Stimulated activated naive CD8-positive, alpha-beta T cell treated with anti-CD3 and anti-CD28 coated beads, Interleukin-15, amount 100 ng/mL, for 72 hours (primary cell): Measurements from ENCODE around the gene MAN2B2.
A peak's percentile ranks its signal among the peaks of the same experiment; 100 is the strongest.

Source experiments
- ATAC-seq: fragments of 150-1000 bp; cut with Tn5 transposase; 2 replicates; pipeline ENCODE4 v1.10.0; 2021; ENCODE audit warnings: mild to moderate bottlenecking, moderate library complexity
- DNase-seq, 2 donors: peaks; one replicate each; pipeline ENCODE4 v3.0.0; 2021 to 2022
- H3K27ac Mint-ChIP-seq, 2 donors: one replicate each; pipeline ENCODE4 v1.8.0; 2022; ENCODE audit warnings: mild to moderate bottlenecking in 2 of 2, mixed read lengths in 2 of 2, moderate library complexity in 2 of 2
- H3K27me3 Mint-ChIP-seq: one replicate; pipeline ENCODE4 v1.8.0; 2022; ENCODE audit warnings: mixed read lengths
- H3K4me1 Mint-ChIP-seq: one replicate; pipeline ENCODE4 v1.8.0; 2022; ENCODE audit warnings: mild to moderate bottlenecking, mixed read lengths
- H3K4me3 Mint-ChIP-seq, 2 donors: one replicate each; pipeline ENCODE4 v1.8.0; 2022; ENCODE audit warnings: mild to moderate bottlenecking in 2 of 2, mixed read lengths in 2 of 2, moderate library complexity in 1 of 2
- H3K9me3 Mint-ChIP-seq, 2 donors: one replicate each; pipeline ENCODE4 v1.8.0; 2022; ENCODE audit warnings: mixed read lengths in 2 of 2

Gene MAN2B2

DNA sequence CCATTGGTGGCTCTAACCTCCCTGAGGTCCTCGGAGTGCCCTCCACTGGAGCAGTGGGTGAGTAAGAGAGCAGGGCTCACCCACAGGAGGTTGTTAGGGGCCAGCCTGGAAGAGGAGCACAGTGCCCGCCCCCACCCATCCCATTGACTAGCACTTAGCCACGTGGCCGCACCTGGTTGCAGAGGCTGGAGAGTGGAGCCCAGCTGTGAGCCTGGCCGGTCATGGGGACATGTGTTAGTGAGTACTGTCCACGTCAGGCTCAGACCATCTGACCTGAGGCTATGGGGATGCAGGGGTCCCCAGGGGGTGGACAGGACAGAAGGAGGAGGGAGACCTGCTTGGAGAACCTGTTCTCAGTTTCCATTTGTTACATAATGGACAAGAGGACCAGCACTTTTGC, 1.4 kb upstream of the MAN2B2 start:
- H3K9me3 Mint-ChIP-seq, result peaks cover 0 to 10% of the 10 kb centered on the region in 2 donors
- DNase-seq (no peak), ATAC-seq (no peak)
- peak overlapping the region; percentile 91 to 95 for H3K4me3 Mint-ChIP-seq
- peaks cover 18% of the 10 kb centered on the region for H3K4me1 Mint-ChIP-seq
- H3K27me3 Mint-ChIP-seq, result no peaks in the 10 kb centered on the region
- no peak overlapping the region for H3K27ac Mint-ChIP-seq

DNA sequence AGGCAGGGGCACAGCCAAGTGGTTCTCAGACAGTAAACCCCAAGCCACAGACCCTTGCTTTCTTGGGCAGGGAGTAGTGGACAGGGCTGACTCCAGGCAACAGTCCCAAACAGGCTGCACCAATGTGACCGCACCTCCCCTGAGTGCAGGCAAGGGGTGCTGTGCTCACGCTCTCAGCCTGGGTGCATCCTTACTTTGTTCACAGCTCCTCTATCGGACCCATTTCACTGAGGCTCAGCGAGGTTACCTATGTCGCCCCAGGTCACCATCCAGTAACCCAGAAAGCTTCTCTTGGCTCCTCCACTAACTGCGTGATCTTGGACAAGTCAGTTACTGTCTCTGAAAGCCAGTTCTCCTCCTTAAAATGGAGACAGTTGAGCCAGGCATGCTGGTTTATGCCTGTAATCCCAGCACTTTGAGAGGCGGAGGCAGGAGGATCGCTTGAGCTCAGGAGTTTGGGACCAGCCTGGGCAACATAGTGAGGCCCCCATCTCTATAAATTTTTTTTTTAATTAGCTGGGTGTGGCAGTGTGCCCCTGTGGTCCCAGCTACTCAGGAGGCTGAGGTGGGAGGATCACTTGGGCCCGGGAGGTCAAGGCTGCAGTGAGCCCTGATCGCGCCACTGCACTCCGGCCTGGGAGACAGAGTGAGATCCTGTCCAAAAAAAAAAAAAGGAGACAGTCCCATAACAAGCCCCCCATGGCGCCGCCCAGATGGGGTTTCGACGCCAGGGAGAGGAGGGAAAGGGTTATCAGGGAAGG, 823 bp upstream of the MAN2B2 start:
- DNase-seq (no peak), ATAC-seq (peak; percentile 1)
- peak overlapping the region; percentile 91 to 95 for H3K4me3 Mint-ChIP-seq
- H3K27ac Mint-ChIP-seq, result peak overlapping the region; percentile 92
- H3K4me1 Mint-ChIP-seq, result peaks cover 18% of the 10 kb centered on the region
- peaks cover 0 to 12% of the 10 kb centered on the region in 2 donors for H3K9me3 Mint-ChIP-seq
- H3K27me3 Mint-ChIP-seq, result no peaks in the 10 kb centered on the region

DNA sequence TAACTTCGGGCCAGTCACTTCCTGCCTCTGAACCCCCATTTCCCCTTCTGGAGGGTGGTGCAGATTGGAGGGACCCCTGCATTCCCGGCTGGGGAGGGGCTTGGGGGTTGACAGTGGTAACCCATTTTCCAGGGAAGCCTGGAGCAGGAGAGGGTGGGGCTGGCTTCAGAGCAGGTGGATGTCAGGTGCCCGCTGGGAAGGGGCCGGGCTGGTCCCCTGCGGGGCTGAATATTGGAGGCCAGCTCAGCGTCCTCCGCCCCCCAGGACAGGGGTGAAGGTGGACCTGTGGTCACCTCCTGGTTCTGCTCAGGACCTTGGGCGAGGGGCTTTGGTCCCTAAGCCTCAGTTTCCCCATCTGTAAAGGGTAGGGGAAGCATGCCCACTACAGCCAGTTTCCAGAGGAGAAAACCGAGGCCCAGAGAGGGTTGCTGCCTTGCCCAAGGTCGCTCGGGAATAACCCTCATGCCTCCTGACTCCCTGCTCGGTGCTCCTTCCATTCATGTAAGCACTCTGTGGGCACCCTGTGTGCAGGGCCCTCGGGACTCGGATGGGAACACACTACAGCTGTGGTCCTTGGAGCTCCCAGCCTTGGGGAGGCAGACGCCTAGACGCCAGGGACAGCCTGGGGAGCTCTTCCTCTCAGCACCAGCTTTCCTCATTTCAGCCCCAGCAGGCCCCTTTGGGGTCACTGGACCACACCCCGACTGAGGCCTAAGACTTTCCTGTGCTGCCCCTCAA, 683 bp downstream of the MAN2B2 start:
- ATAC-seq (peak; percentile 10), DNase-seq (no peak)
- Mint-ChIP-seq H3K9me3 (peaks cover 4 to 18% of the 10 kb centered on the region in 2 donors), H3K4me3 (peak overlapping the region; percentile 79 to 95), H3K4me1 (peaks cover 22% of the 10 kb centered on the region), H3K27ac (peak overlapping the region; percentile 69 to 93), H3K27me3 (no peaks in the 10 kb centered on the region)

DNA sequence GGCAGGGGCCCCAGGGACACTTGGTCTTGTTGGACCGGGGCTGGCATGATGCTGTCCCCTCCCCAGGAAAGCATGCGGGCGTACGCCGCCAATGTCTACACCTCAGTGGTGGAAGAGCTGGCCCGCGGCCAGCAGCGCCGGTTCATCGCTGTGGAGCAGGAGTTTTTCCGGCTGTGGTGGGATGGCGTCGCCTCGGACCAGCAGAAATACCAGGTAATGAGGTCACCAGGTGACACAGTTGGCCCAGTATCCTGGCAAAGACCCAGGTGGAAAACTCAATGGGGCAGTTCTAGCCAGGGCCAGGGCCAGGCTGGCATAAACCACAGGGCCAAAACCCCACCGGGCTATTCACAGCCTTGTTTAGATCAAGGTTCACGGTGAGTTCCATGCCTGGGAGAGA, 1.5 kb downstream of the MAN2B2 start:
- H3K4me3 Mint-ChIP-seq, result no peak overlapping the region
- DNase-seq, result no peak
- H3K4me1 Mint-ChIP-seq, result peaks cover 22% of the 10 kb centered on the region
- ATAC-seq, result no peak
- H3K27ac Mint-ChIP-seq, result no peak overlapping the region
- no peaks in the 10 kb centered on the region for H3K27me3 Mint-ChIP-seq
- peaks cover 4 to 11% of the 10 kb centered on the region in 2 donors for H3K9me3 Mint-ChIP-seq

DNA sequence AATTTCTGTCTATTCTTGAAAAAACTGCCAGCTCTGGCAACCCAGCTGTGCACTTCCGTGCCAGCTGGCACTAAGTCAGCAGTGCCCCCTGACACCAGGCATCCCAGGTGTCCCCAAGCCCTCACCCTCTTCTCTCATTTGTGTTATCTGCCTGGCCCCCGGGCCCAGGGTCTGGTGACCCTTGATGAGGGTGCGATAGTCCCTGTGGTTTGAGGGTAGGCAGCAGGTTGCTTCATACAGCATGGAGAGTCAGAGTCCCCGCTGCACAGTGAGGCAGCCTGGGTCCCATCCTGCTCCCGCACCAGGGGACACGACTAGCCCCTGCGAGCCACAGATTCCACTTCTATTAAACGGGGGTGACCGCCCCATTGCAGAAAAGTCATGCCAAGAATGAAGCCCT, 1.9 kb downstream of the MAN2B2 start:
- DNase-seq, result no peak
- Mint-ChIP-seq H3K4me3 (peak overlapping the region in 1 of 2 donors; percentile 52), H3K27me3 (no peaks in the 10 kb centered on the region), H3K4me1 (peaks cover 22% of the 10 kb centered on the region), H3K9me3 (peaks cover 4 to 8% of the 10 kb centered on the region in 2 donors), H3K27ac (no peak overlapping the region)
- ATAC-seq, result no peak

DNA sequence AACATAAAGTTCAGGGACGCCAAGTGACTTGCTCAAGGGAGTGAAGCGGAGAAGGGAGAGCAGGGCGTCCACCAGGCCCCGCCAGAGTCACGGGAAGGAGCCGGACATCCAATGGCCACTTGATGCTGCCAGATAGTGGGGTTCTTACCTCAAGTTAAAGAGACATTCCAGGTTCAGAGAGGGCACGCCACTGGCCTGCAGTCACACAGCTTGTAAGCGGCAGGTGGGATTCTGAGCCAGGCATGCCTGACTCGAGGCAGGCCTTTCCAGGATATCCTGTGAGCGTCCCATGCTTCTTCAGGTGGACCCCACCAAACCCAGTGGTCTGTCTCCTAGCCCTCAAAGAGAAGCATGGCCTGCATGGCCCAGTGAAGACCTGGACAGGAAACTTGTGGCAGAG, 2.4 kb downstream of the MAN2B2 start:
- ATAC-seq, result no peak
- H3K4me1 Mint-ChIP-seq, result peaks cover 22% of the 10 kb centered on the region
- peaks cover 4 to 8% of the 10 kb centered on the region in 2 donors for H3K9me3 Mint-ChIP-seq
- H3K27ac Mint-ChIP-seq, result no peak overlapping the region
- H3K27me3 Mint-ChIP-seq, result no peaks in the 10 kb centered on the region
- H3K4me3 Mint-ChIP-seq, result no peak overlapping the region
- DNase-seq, result no peak

DNA sequence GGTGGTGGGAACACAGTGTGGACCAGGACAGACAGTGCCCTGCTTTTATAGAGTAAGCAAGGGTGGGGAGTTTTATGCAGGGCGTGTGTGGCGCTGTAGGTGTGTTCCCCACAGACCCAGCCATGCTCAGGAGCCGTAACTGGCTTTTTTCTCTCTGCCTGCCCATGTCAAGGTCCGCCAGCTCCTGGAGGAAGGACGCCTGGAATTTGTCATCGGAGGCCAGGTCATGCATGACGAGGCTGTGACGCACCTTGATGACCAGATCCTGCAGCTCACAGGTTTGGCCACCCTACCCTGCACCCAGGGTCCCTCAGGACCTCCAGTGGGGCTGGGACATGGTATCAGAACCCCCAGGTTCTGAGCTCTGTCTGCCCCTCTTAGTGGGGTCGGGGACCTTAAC, 3.2 kb downstream of the MAN2B2 start:
- Mint-ChIP-seq H3K4me1 (peaks cover 22% of the 10 kb centered on the region), H3K4me3 (no peak overlapping the region)

DNA sequence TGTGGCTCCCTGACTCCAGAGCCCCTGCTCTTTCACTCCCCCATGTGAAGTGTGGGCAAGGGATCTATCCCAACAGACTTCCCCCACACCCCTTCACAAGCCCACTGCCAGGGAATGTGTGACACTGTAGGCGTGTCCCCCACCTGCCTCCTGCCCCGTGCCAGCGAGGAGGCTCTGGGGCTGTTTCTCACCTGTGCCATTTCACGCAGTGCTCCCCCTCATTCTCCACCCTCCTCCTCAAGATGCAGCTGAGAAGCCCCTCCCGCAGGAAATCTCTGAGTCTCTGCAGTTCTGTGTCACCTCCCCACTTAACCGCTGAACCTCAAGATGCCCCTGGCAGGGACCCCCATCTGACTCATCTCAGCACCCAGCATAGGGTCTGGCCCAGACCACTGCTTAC, 5.4 kb downstream of the MAN2B2 start:
- no peak overlapping the region for H3K4me3 Mint-ChIP-seq
- ATAC-seq, result no peak
- H3K4me1 Mint-ChIP-seq, result peaks cover 20% of the 10 kb centered on the region
- H3K27me3 Mint-ChIP-seq, result no peaks in the 10 kb centered on the region
- DNase-seq, result no peak
- peaks cover 4 to 14% of the 10 kb centered on the region in 2 donors for H3K9me3 Mint-ChIP-seq
- no peak overlapping the region for H3K27ac Mint-ChIP-seq

More for the DNA sequence above, 3.2 kb downstream of the MAN2B2 start:
- no peak for ATAC-seq
- Mint-ChIP-seq H3K27ac (no peak overlapping the region), H3K27me3 (no peaks in the 10 kb centered on the region), H3K9me3 (peaks cover 4 to 8% of the 10 kb centered on the region in 2 donors)
- no peak for DNase-seq

DNA sequence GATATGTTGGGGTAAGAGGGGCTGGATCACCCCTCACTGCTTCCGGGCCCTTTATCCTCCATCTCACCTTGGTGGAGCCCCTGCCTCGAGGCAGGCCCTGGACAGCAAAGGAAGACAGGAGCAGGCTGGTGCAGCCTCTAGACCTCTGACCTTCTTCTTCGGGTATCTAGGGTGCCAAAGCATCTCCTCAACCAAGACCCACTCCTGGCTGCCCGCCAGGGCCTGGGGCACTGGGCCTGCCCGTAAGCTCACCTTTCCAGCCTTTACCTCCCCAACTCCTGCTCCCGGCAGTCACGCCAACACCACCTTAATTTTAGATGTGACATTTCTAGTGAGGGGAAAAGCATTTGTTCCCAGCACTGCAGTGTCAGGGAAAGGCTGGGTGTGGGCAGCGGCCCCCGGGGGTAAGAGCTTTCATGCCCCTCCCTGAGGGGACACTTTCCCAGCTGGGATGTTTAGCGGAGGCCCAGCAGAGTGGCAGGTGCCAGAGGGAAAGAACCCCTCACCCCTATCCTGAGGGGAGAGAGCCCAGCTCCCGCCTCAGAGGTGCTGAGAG, 6.7 kb downstream of the MAN2B2 start:
- H3K4me3 Mint-ChIP-seq, result no peak overlapping the region
- peaks cover 4 to 14% of the 10 kb centered on the region in 2 donors for H3K9me3 Mint-ChIP-seq
- no peak for ATAC-seq
- peaks cover 10% of the 10 kb centered on the region for H3K4me1 Mint-ChIP-seq
- no peak for DNase-seq
- H3K27me3 Mint-ChIP-seq, result no peaks in the 10 kb centered on the region
- H3K27ac Mint-ChIP-seq, result no peak overlapping the region

DNA sequence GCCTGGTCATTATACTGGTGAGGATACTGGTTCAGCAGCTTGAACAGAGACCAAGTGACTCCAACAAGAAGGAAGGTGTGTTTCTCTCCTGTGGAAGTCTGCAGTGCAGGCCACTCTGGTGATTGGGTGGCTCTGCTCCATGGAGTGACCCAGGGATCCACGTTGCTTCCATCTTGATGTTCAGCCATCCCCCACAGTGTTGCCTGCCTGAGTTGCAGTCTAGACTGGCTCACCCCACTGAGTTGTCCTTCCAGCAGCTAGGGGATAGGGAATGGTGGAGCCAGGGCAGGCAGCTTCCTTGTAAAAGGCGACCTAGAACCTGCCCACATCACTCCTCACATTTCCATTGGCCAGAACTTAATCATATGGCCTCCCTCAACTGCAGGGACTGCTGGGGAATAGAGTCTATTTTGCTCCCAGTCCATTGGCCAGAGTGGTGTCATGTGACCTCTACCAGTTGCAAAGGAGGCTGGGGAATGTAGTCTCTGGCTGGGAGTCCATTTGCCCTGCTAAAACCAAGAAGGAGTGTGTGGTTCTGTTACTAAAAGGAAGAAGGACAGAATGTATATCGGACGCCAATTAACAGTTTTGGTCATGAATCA, 8.0 kb downstream of the MAN2B2 start:
- ATAC-seq, result peak; percentile 56
- Mint-ChIP-seq H3K27ac (no peak overlapping the region), H3K4me3 (no peak overlapping the region), H3K27me3 (no peaks in the 10 kb centered on the region), H3K4me1 (peaks cover 5% of the 10 kb centered on the region), H3K9me3 (peaks cover 4 to 14% of the 10 kb centered on the region in 2 donors)
- DNase-seq, result no peak

DNA sequence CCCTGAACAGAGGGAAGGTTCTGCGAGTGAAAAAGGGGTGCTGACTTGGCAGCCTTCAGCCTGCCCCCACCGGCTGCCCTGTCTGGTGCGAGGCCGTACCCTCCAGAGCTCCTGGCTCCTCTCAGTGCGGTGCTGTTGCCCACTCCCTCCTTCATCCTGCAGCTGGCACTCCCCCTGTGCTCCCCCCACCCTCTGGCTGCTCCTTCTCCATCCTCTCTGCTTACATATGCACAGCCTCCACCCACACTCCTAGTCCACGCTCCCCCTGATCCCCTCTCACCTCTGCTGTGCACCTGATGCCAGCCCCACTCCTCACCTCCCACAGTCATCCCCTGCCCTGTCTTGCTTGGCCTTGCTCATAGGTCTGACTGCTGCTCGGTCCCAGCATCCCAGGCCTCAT, 9.9 kb downstream of the MAN2B2 start:
- Mint-ChIP-seq H3K4me3 (no peak overlapping the region), H3K27ac (peak overlapping the region in 1 of 2 donors; percentile 92), H3K4me1 (peaks cover 5% of the 10 kb centered on the region), H3K27me3 (no peaks in the 10 kb centered on the region), H3K9me3 (peaks cover 0 to 5% of the 10 kb centered on the region in 2 donors)
- ATAC-seq, result peak; percentile 10
- DNase-seq, result no peak

DNA sequence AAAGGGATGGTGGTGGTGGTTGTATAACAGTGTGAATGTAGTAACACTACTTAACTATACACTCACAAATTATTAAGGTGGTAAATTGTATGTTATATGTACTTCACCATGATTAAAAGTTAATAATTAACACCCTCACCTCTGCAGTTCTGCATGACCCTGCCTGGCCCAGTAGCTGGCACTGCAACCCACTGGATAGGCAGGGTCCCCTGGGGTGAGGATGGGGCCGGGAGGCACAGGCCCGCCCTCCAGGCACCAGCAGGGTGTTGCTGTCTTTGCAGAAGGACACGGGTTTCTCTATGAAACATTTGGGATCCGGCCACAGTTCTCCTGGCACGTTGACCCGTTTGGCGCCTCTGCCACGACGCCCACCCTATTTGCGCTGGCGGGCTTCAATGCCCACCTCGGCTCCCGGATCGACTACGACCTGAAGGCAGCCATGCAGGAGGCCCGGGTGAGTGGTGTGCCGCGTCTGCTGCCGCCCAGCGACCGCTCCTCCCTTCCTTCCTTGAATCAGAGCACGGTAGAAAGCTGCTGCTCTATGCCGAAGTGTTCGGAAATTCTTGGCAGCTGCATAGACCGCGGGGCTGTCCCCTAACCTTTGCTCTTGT, 11.8 kb downstream of the MAN2B2 start:
- DNase-seq (no peak), ATAC-seq (peak; percentile 32)
- Mint-ChIP-seq H3K9me3 (peaks cover 0 to 5% of the 10 kb centered on the region in 2 donors), H3K27ac (peak overlapping the region in 1 of 2 donors; percentile 42), H3K4me3 (no peak overlapping the region), H3K27me3 (no peaks in the 10 kb centered on the region), H3K4me1 (no peaks in the 10 kb centered on the region)

DNA sequence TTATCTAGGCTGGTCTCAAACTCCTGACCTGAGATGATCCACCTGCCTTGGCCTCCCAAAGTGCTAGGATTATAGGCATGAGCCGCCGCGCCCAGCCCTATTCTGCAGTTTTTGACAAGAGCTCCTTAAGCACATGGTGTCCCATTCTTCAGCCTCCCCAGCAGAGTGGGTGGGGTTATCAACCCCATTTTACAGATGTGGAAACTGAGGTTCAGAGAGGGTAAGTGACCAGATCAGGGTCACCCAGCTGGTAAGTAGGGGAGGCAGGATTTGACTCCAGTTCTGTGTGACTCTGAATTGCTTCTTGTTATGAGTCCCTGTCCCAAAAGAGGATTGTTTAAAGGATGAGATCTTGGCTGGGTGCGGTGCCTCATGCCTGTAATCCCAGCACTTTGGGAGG, 14.5 kb downstream of the MAN2B2 start:
- H3K4me3 Mint-ChIP-seq, result no peak overlapping the region
- no peak overlapping the region for H3K27ac Mint-ChIP-seq
- H3K9me3 Mint-ChIP-seq, result no peaks in the 10 kb centered on the region
- ATAC-seq (no peak), DNase-seq (no peak)
- H3K27me3 Mint-ChIP-seq, result no peaks in the 10 kb centered on the region
- H3K4me1 Mint-ChIP-seq, result no peaks in the 10 kb centered on the region

DNA sequence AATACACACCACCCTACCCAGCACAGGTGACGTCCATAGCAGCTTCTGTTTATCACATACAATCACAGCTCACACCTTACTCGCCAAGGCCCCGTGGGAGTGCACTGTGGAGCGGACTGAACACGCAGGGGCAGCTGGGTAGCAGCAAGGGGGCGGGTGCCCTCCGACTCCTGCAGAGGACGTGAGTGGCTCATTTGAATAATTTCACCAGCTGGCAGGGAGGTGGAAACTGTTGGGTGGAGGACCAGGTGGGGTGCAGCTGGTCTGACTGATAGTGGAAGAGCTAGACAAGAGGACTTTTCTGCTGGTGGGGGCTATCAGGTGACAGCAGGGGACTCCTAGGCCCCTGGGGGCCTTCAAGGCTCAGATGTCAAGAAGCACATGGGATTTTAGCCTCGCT, 16.3 kb downstream of the MAN2B2 start:
- Mint-ChIP-seq H3K4me3 (no peak overlapping the region), H3K27ac (no peak overlapping the region), H3K9me3 (no peaks in the 10 kb centered on the region), H3K27me3 (no peaks in the 10 kb centered on the region), H3K4me1 (no peaks in the 10 kb centered on the region)
- DNase-seq (no peak), ATAC-seq (no peak)

DNA sequence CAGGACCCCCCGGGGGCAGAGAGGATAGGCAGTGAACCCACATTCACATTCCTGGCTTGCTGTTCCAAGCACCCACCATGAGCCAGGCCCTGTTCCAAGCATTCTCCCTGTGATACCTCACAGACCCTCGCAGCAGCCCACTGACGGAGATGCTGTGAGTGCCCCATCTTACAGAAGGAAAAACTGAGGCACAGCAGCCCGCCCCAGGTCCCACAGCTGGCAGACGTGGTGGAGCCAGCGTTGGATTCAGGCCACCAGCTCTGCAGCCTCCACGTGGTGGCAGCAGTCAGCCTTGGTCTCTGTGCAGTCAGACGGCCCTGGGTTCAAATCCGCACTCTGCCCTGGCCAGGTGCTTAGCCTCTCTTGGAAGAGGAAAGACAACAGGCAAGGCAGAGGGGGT, 16.8 kb downstream of the MAN2B2 start:
- no peaks in the 10 kb centered on the region for H3K9me3 Mint-ChIP-seq
- no peak for ATAC-seq
- H3K27me3 Mint-ChIP-seq, result no peaks in the 10 kb centered on the region
- H3K4me3 Mint-ChIP-seq, result no peak overlapping the region
- no peaks in the 10 kb centered on the region for H3K4me1 Mint-ChIP-seq
- H3K27ac Mint-ChIP-seq, result no peak overlapping the region
- DNase-seq, result no peak
